ENCODE results near the gene TMEM19.

The TMEM19 gene

GRCh38 chr12:71726548-71726947 lies 40.7 kb downstream of the TMEM19 start:
- no peak for DNase-seq
- TF ChIP-seq CTCF (IDR thresholded peaks at IDR 0.05; ENCODE audit: low read depth, low read length): no peak
- H3K27me3 ChIP-seq: no peaks in the 10 kb centered on the region

DNA sequence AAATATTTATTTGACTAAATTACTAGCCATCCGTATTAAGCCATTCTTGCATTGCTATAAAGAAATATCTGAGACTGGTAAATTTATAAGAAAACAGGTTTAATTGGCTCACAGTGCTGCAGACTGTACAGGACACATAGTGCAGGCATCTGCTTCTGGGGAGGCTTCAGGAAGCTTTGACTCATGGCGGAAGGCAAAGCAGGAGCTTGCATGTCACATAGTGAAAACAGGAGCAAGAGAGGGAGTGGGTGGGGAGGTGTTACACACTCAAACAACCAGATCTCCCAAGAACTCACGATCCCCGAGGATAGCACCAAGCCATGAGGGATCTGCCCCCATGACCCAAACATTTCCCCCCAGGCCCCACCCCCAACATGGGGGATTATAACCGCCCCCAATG lies 42.1 kb downstream of the TMEM19 start:
- H3K4me1 ChIP-seq: no peaks in the 10 kb centered on the region
- no peak for DNase-seq
- H3K9me3 ChIP-seq: no peaks in the 10 kb centered on the region
- no peaks in the 10 kb centered on the region for H3K36me3 ChIP-seq
- no peak for TF ChIP-seq CTCF (IDR thresholded peaks at IDR 0.05; ENCODE audit: low read depth, low read length)
- H3K4me3 ChIP-seq (ENCODE audit: low read depth, low read length): no peak overlapping the region
- H3K27me3 ChIP-seq: no peaks in the 10 kb centered on the region

More at GRCh38 chr12:71726548-71726947, 40.7 kb downstream of the TMEM19 start:
- Histone ChIP-seq H3K9me3 (no peaks in the 10 kb centered on the region), H3K4me1 (no peaks in the 10 kb centered on the region), H3K36me3 (no peaks in the 10 kb centered on the region), H3K4me3 (ENCODE audit: low read depth, low read length) (no peak overlapping the region)

DNA sequence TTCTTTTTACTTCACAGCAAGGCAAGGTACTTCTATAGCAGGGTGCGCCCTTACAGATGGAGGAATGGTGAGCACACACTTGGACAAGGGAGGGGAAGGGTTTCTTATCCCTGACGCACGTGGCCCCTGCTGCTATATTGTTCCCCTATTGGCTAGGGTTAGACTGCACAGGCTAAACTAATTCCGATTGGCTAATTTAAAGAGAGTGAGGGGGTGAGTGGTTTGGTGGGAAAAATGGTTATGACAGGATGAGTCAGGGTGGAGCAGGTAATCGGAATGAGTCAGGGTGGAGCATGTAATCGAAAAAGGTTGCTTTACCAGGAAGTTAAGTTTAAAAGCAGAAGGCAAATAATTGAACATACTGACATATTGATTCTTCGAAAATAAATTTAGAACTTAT lies 45.1 kb downstream of the TMEM19 start:
- Histone ChIP-seq H3K4me1 (no peaks in the 10 kb centered on the region), H3K9me3 (no peaks in the 10 kb centered on the region), H3K4me3 (ENCODE audit: low read depth, low read length) (no peak overlapping the region), H3K36me3 (no peaks in the 10 kb centered on the region), H3K27me3 (no peaks in the 10 kb centered on the region)
- no peak for DNase-seq
- TF ChIP-seq CTCF (IDR thresholded peaks at IDR 0.05; ENCODE audit: low read depth, low read length): no peak

DNA sequence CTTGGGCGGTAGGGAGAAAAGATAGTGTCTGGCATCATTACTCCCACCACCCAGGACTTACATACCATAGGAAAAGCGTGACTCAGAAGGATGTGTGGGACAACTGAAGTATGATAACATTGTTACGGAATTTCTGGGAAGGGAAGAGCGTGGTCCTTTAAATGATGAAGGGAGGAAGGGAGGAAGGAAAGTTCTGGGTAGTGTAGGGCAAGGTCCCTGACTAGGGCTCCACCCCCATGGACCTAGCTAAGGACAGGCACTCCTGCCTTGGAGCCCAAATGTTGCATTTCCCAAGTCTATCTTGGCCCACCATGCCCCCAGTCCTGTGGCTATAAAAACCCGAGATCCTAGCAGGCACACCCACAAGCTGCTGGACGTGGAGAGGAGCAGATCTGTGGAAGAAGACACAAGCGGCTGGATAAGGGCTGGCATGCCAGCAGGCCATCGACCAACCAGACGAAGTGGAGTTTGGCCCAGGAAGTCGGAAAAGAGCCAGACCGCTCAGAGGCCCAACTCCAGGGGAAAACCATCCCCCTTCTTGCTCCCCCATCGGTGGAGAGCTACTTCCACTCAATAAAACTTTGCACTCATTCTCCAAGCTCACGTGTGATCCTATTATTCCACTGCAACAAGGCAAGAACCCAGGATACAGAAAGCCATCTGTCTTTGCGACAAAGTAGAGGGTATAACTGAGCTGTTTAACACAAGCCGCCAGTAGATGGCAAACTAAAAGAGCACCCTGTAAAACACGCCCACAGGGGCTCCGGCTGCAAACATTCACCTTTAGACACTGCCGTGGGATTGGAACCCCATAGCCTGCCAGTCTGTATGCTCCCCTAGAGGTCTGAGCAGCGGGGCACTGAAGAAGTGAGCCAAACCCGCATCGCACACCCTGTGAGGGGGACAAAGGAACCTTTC lies 45.8 kb downstream of the TMEM19 start:
- DNase-seq: no peak
- Histone ChIP-seq H3K27me3 (no peaks in the 10 kb centered on the region), H3K9me3 (no peaks in the 10 kb centered on the region), H3K4me3 (ENCODE audit: low read depth, low read length) (no peak overlapping the region), H3K4me1 (no peaks in the 10 kb centered on the region), H3K36me3 (no peaks in the 10 kb centered on the region)
- peak; percentile 38 for TF ChIP-seq CTCF (IDR thresholded peaks at IDR 0.05; ENCODE audit: low read depth, low read length)

DNA sequence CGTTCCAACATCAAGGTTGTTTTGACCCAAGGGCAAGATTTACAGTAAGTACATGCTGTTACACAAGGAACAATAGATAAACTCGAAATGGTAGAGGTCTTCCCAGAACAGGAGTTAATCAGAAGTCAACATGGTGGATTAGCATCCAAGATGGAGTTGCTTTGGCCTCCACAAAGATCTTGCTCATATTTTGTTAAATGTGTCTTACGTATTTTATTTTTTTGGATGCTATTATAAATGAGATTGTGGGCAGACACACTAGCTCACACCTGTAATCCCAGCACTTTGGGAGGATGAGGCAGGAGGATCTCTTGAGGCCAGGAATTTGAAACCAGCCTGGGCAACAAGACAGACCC lies 46.5 kb downstream of the TMEM19 start:
- TF ChIP-seq CTCF (IDR thresholded peaks at IDR 0.05; ENCODE audit: low read depth, low read length): no peak
- Histone ChIP-seq H3K36me3 (no peaks in the 10 kb centered on the region), H3K4me1 (no peaks in the 10 kb centered on the region), H3K27me3 (no peaks in the 10 kb centered on the region), H3K9me3 (no peaks in the 10 kb centered on the region), H3K4me3 (ENCODE audit: low read depth, low read length) (no peak overlapping the region)
- DNase-seq: no peak

- no peak for TF ChIP-seq CTCF (IDR thresholded peaks at IDR 0.05; ENCODE audit: low read depth, low read length)
- DNase-seq: no peak
- no peaks in the 10 kb centered on the region for H3K36me3 ChIP-seq
- no peaks in the 10 kb centered on the region for H3K9me3 ChIP-seq
- no peak overlapping the region for H3K4me3 ChIP-seq (ENCODE audit: low read depth, low read length)
- no peaks in the 10 kb centered on the region for H3K4me1 ChIP-seq
- no peaks in the 10 kb centered on the region for H3K27me3 ChIP-seq
Measured at GRCh38 chr12:71737197-71737596, 51.3 kb downstream of the TMEM19 start.

All from BE2C (cell line).